OCI-LY7 (cell line): ENCODE measurements around the gene DAND5. TPM values are rescaled to one million over a fixed set of nuclear protein-coding genes. Genes with fewer than 3 reads are reported as not detected.

Experiments used
- BruUV-seq: library from RNA; stranded (reverse); fragments of 400-500 nt; replicated peaks from 2 replicates; lab custom pipeline; 2021; lab: Mats Ljungman, UMichigan
- CTCF ChIA-PET: fragments of 300-600 bp; sonication (Branson Sonifier 250); formaldehyde crosslinking; loops from one replicate; lab custom pipeline; 2022; ENCODE audit warnings: antibody characterized with exemption; ENCODE audit not compliant: unreplicated experiment; lab: Charles Lee
- POLR2A ChIA-PET: fragments of 300-600 bp; sonication (Branson Sonifier 250); formaldehyde crosslinking; loops from one replicate; lab custom pipeline; 2022; ENCODE audit warnings: antibody characterized with exemption; lab: Charles Lee
- DNase-seq: peaks from one replicate; pipeline ENCODE4 v3.0.0-alpha.2; 2015; ENCODE audit warnings: low spot score
- H2AFZ ChIP-seq: fragments of 200-600 bp; sonication (generic), shearing (Covaris generic); 2 replicates; pipeline ENCODE4 v1.6.1; 2014; ENCODE audit warnings: mild to moderate bottlenecking, antibody characterized with exemption, low read length, moderate library complexity
- H3K27ac ChIP-seq: fragments of 200-600 bp; sonication (generic); 2 replicates; pipeline ENCODE4 v1.5.1; 2014; ENCODE audit warnings: mixed run types, low read depth, mild to moderate bottlenecking, moderate library complexity, low read length, inconsistent platforms; ENCODE audit not compliant: poor library complexity, severe bottlenecking
- H3K36me3 ChIP-seq: fragments of 200-600 bp; sonication (generic); 2 replicates; pipeline ENCODE4 v1.6.1; 2014; ENCODE audit warnings: mild to moderate bottlenecking, antibody characterized with exemption, low read length, moderate library complexity, mixed read lengths; ENCODE audit not compliant: insufficient read depth
- H3K4me1 ChIP-seq: fragments of 200-600 bp; sonication (generic); 2 replicates; pipeline ENCODE4 v1.5.1; 2014; ENCODE audit warnings: mild to moderate bottlenecking, low read length; ENCODE audit not compliant: insufficient read depth, poor library complexity, severe bottlenecking
- H3K4me2 ChIP-seq: fragments of 200-600 bp; sonication (generic); 2 replicates; pipeline ENCODE4 v1.6.1; 2014; ENCODE audit warnings: mild to moderate bottlenecking, low read length
- H3K4me3 ChIP-seq: fragments of 200-600 bp; sonication (generic); 2 replicates; pipeline ENCODE4 v1.5.1; 2014; ENCODE audit warnings: mild to moderate bottlenecking, low read depth, low read length; ENCODE audit not compliant: poor library complexity, severe bottlenecking
- H3K79me2 ChIP-seq: fragments of 200-600 bp; sonication (generic); 2 replicates; pipeline ENCODE4 v1.6.1; 2016; ENCODE audit warnings: low read depth, mild to moderate bottlenecking, low read length, moderate library complexity, mixed read lengths; ENCODE audit not compliant: insufficient read depth
- H3K9me2 ChIP-seq: fragments of 200-600 bp; sonication (generic); 2 replicates; pipeline ENCODE4 v1.6.1; 2016; ENCODE audit warnings: mild to moderate bottlenecking, low read length, mixed read lengths; ENCODE audit not compliant: insufficient read depth
- H3K9me3 ChIP-seq: fragments of 200-600 bp; sonication (generic); 2 replicates; pipeline ENCODE4 v1.6.1; 2014; ENCODE audit warnings: mild to moderate bottlenecking, mixed run types, low read length, mixed read lengths
- H4K20me1 ChIP-seq: fragments of 200-600 bp; sonication (generic); 2 replicates; pipeline ENCODE4 v1.6.1; 2014; ENCODE audit warnings: mild to moderate bottlenecking, antibody characterized with exemption, low read length, moderate library complexity, mixed read lengths; ENCODE audit not compliant: insufficient read depth
- EZH2phosphoT487 ChIP-seq: fragments of 200-600 bp; sonication (generic); IDR thresholded peaks from 2 replicates; pipeline ENCODE4 v1.6.1; 2018; ENCODE audit warnings: low read depth, borderline replicate concordance, mild to moderate bottlenecking, mixed run types, antibody characterized with exemption, low read length, moderate library complexity, mixed read lengths
- intact Hi-C: fragments of 100-400 bp; cut with micrococcal nuclease; formaldehyde crosslinking; loops from one replicate; pipeline ENCODE4 v1.10.0; 2022; ENCODE audit not compliant: unreplicated experiment
- total RNA-seq, 2 experiments: library from RNA; depleted of rRNA in 1 of 2; stranded (reverse); fragments of >200 nt in 1 of 2; shearing (Covaris generic) in 1 of 2; gene quantifications; 2 replicates each; pipeline ENCODE4 v1.2.3, GENCODE V29; 2014 to 2022
- TF ChIP-seq, protein P1 (sequence below): fragments of 200-600 bp; sonication (generic); conservative IDR thresholded peaks from 2 replicates; pipeline ENCODE4 v1.5.1; 2014; ENCODE audit warnings: mild to moderate bottlenecking, antibody characterized with exemption, low read length, moderate library complexity, mixed read lengths

The DAND5 gene
- total RNA-seq, 2 experiments from 2014 or later: 0.06 to 0.84 TPM

DNA sequence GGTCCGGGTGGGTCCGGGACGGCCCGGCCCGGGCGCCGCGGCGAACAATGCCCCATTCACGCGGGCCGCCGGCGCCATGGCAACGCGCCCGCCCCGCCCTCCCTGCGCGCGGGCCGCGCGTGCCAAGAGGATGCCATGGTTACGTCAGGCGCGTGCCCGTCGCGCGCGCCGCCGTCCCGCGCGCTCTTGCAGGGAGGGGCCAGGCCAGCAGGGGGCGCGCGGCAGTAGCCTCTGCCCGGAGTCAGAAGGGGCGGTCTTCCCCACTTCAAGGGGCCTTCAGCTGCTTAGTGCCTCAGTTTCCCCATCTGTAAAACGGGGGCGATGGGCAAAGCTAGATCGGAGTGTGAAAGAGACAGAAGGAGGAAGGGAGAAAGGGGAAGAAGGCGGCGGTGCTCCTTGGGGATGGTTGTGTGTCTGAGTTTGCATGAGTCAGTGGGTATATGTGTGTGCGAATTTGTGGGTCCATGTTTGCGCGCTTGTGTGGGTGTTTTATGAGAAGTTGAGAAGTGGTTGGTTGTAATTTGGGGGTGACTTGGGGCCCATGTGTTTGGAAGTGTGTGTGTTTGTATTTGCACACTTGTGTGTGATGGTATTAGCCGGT lies 14.3 kb downstream of the DAND5 start:
- CTCF ChIA-PET: interaction anchor here (0.6 kb wide), 2 partner anchors 50 to 77 kb away, joined by 3 to 8 read pairs; no protein-coding TSS in a partner anchor
- POLR2A ChIA-PET: no interaction called here
- BruUV-seq: no TSS peak

DNA sequence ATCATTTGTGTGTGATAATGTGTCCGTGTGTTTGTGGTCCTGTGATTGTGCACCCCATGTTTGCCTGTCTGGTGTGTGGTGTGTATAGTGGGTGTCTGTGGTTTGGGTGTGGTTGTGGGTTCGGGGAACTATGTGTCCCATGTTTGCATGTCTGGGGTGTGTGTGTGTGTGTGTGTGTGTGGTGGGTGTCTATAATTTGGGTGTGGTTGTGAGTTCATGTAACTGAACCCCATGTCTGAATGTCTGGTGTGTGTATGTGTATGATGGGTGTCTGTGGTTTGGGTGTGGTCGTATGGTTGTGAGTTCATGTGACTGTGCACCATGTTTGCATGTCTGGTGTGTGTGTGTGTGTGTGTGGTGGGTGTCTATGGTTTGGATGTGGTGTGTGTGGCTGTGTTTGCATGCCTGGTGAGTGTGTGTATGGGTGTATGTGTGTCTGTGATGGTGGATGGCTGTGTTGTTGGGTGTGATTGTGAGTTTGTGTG lies 14.8 kb downstream of the DAND5 start:
- Histone ChIP-seq H3K36me3 (no peaks in the 10 kb centered on the region), H4K20me1 (no peaks in the 10 kb centered on the region), H3K4me1 (no peaks in the 10 kb centered on the region), H3K9me3 (no peaks in the 10 kb centered on the region), H3K4me3 (no peak overlapping the region), H2AFZ (no peak overlapping the region), H3K4me2 (no peak overlapping the region), H3K27ac (no peak overlapping the region), H3K9me2 (no peaks in the 10 kb centered on the region), H3K79me2 (no peaks in the 10 kb centered on the region)
- TF ChIP-seq EZH2phosphoT487: no peak
- TF ChIP-seq, protein P1, sequence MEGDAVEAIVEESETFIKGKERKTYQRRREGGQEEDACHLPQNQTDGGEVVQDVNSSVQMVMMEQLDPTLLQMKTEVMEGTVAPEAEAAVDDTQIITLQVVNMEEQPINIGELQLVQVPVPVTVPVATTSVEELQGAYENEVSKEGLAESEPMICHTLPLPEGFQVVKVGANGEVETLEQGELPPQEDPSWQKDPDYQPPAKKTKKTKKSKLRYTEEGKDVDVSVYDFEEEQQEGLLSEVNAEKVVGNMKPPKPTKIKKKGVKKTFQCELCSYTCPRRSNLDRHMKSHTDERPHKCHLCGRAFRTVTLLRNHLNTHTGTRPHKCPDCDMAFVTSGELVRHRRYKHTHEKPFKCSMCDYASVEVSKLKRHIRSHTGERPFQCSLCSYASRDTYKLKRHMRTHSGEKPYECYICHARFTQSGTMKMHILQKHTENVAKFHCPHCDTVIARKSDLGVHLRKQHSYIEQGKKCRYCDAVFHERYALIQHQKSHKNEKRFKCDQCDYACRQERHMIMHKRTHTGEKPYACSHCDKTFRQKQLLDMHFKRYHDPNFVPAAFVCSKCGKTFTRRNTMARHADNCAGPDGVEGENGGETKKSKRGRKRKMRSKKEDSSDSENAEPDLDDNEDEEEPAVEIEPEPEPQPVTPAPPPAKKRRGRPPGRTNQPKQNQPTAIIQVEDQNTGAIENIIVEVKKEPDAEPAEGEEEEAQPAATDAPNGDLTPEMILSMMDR: no peak
- intact Hi-C loops: no loop called here
- CTCF ChIA-PET: interaction anchor here (0.6 kb wide), 1 partner anchor 77 kb away, joined by 8 read pairs; no protein-coding TSS in a partner anchor
- POLR2A ChIA-PET: no interaction called here
- no TSS peak for BruUV-seq
- no peak for DNase-seq

More for the DNA sequence above, 14.3 kb downstream of the DAND5 start:
- peak; percentile 79 for DNase-seq
- no peaks in the 10 kb centered on the region for H3K36me3 ChIP-seq
- H3K4me2 ChIP-seq: peak overlapping the region; percentile 59
- H3K79me2 ChIP-seq: no peaks in the 10 kb centered on the region
- no peaks in the 10 kb centered on the region for H3K9me3 ChIP-seq
- no peak overlapping the region for H3K27ac ChIP-seq
- intact Hi-C loops: loop anchor here (2.0 kb wide), 1 partner anchor 77 kb away; no protein-coding TSS in a partner anchor
- peak overlapping the region; percentile 51 for H3K4me3 ChIP-seq
- H3K4me1 ChIP-seq: no peaks in the 10 kb centered on the region
- no peaks in the 10 kb centered on the region for H4K20me1 ChIP-seq
- no peaks in the 10 kb centered on the region for H3K9me2 ChIP-seq
- H2AFZ ChIP-seq: peak overlapping the region; percentile 48; the same call in 1 of the 2 replicates
- no peak for TF ChIP-seq EZH2phosphoT487
- TF ChIP-seq, protein P1: peak; percentile 82

DNA sequence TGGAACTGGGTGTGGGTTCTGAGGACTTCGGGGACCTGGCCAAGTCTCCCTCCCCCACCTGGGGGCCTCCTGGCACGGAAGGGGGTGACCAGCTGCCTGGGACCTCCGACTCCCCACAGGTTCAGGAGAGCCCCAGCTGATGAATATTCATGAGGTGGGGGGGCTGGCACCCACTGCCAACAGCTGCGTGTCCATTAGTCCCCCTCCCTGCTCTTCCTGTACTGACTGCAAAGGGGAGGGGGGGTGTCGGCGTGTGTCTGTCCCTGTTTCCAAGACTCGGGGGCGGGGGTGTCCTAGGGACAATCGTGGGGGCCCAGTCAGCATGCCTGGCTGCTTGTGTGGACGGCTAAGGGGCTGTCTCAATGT lies 15.3 kb downstream of the DAND5 start:
- Histone ChIP-seq H3K9me3 (no peaks in the 10 kb centered on the region), H3K27ac (no peak overlapping the region), H3K4me3 (no peak overlapping the region), H3K4me1 (no peaks in the 10 kb centered on the region), H3K9me2 (no peaks in the 10 kb centered on the region), H3K4me2 (no peak overlapping the region), H3K36me3 (no peaks in the 10 kb centered on the region), H4K20me1 (no peaks in the 10 kb centered on the region), H2AFZ (no peak overlapping the region), H3K79me2 (no peaks in the 10 kb centered on the region)
- no TSS peak for BruUV-seq
- intact Hi-C loops: no loop called here
- CTCF ChIA-PET: interaction anchor here (0.8 kb wide), 1 partner anchor 77 kb away, joined by 3 read pairs; no protein-coding TSS in a partner anchor
- DNase-seq: no peak
- TF ChIP-seq, protein P1: no peak
- TF ChIP-seq EZH2phosphoT487: no peak
- POLR2A ChIA-PET: interaction anchor here (0.8 kb wide), 1 partner anchor 344 kb away, joined by 3 read pairs; no protein-coding TSS in a partner anchor
